GM20431 (cell line): Measurements from ENCODE around the gene LAMA3.

Experiments used
- in situ Hi-C: fragments of 300-500 bp; cut with MseI, MboI; formaldehyde crosslinking; loops from one replicate; pipeline ENCODE4 v1.15.0; 2020; ENCODE audit warnings: low sequenced_read_pairs; ENCODE audit not compliant: unreplicated experiment

LAMA3 gene

GRCh38 chr18:23861326-23861725 lies 172.1 kb downstream of the LAMA3 start:
- in situ Hi-C loops = no loop called here

GRCh38 chr18:23861805-23862470 lies 172.7 kb downstream of the LAMA3 start:
- in situ Hi-C loops = no loop called here

GRCh38 chr18:23864624-23865023 lies 175.4 kb downstream of the LAMA3 start:
- in situ Hi-C loops = no loop called here

- in situ Hi-C loops = no loop called here
Measured at GRCh38 chr18:23867006-23867405, 177.8 kb downstream of the LAMA3 start.

- in situ Hi-C loops = no loop called here
Measured at GRCh38 chr18:23868136-23868785, 179.0 kb downstream of the LAMA3 start.

GRCh38 chr18:23870676-23871380 lies 181.6 kb downstream of the LAMA3 start:
- in situ Hi-C loops = no loop called here

GRCh38 chr18:23871410-23871809 lies 182.2 kb downstream of the LAMA3 start:
- in situ Hi-C loops = no loop called here

GRCh38 chr18:23872701-23873550 lies 183.7 kb downstream of the LAMA3 start:
- in situ Hi-C loops = no loop called here

- in situ Hi-C loops = no loop called here
Measured at GRCh38 chr18:23875966-23876895, 187.0 kb downstream of the LAMA3 start.

- in situ Hi-C loops = no loop called here
Measured at GRCh38 chr18:23876921-23877320, 187.7 kb downstream of the LAMA3 start.

- in situ Hi-C loops = no loop called here
Measured at GRCh38 chr18:23877371-23877770, 188.1 kb downstream of the LAMA3 start.

- in situ Hi-C loops = no loop called here
Measured at GRCh38 chr18:23878336-23878900, 189.2 kb downstream of the LAMA3 start.

- in situ Hi-C loops = no loop called here
Measured at GRCh38 chr18:23879126-23879525, 189.9 kb downstream of the LAMA3 start.

GRCh38 chr18:23879544-23879943 lies 190.3 kb downstream of the LAMA3 start:
- in situ Hi-C loops = no loop called here

GRCh38 chr18:23879966-23880565 lies 190.8 kb downstream of the LAMA3 start:
- in situ Hi-C loops = no loop called here

GRCh38 chr18:23880931-23881617 lies 191.8 kb downstream of the LAMA3 start:
- in situ Hi-C loops = no loop called here

- in situ Hi-C loops = no loop called here
Measured at GRCh38 chr18:23881778-23882177, 192.5 kb downstream of the LAMA3 start.

- in situ Hi-C loops = no loop called here
Measured at GRCh38 chr18:23882616-23883276, 193.5 kb downstream of the LAMA3 start.
